Lower lobe of right lung (tissue), 2 donors: Measurements from ENCODE around the gene ITGAL. TPM values are rescaled to one million over a fixed set of nuclear protein-coding genes. Genes with fewer than 3 reads are reported as not detected.

Source experiments
- ATAC-seq, 2 donors: fragments of 200-7000 bp; cut with Tn5 transposase; one replicate each; pipeline ENCODE4 v1.9.1; 2020 to 2022; ENCODE audit warnings: mild to moderate bottlenecking in 2 of 2, moderate library complexity in 2 of 2
- DNase-seq: peaks from one replicate; pipeline ENCODE4 v3.0.0-alpha.2; 2020
- H3K27ac ChIP-seq: fragments of 200-600 bp; one replicate; pipeline ENCODE4 v1.8.0; 2022
- H3K27me3 ChIP-seq: fragments of 200-600 bp; one replicate; pipeline ENCODE4 v1.8.0; 2022; ENCODE audit warnings: low read depth
- H3K36me3 ChIP-seq: fragments of 200-600 bp; one replicate; pipeline ENCODE4 v1.8.0; 2022; ENCODE audit warnings: mild to moderate bottlenecking
- H3K4me1 ChIP-seq: fragments of 200-600 bp; one replicate; pipeline ENCODE4 v1.8.0; 2022
- H3K4me3 ChIP-seq: fragments of 200-600 bp; one replicate; pipeline ENCODE4 v1.8.0; 2022; ENCODE audit warnings: mild to moderate bottlenecking
- H3K9me3 ChIP-seq: fragments of 200-600 bp; one replicate; pipeline ENCODE4 v1.8.0; 2022
- intact Hi-C: fragments of 100-400 bp; cut with DNase I; formaldehyde crosslinking; loops from one replicate; pipeline ENCODE4 v1.11.0; 2022
- total RNA-seq: library from RNA; stranded (reverse); fragmentation: NEBNext Ultra II Directional; extraction: Animal tissue kit (Norgen Biotek cat#: 25700); gene quantifications from one replicate; pipeline ENCODE4 v1.2.1, GENCODE V29; 2021
- TF ChIP-seq, protein P1 (sequence below): fragments of 200-600 bp; IDR thresholded peaks from one replicate; pipeline ENCODE4 v1.8.0; 2022; ENCODE audit warnings: antibody characterized with exemption, mild to moderate bottlenecking
- donor health status: DM: no; HTN: yes; CAD: no; lungs with severe emphysema.

The ITGAL gene
- total RNA-seq, 1 donor from 2014 or later = 127 TPM

DNA sequence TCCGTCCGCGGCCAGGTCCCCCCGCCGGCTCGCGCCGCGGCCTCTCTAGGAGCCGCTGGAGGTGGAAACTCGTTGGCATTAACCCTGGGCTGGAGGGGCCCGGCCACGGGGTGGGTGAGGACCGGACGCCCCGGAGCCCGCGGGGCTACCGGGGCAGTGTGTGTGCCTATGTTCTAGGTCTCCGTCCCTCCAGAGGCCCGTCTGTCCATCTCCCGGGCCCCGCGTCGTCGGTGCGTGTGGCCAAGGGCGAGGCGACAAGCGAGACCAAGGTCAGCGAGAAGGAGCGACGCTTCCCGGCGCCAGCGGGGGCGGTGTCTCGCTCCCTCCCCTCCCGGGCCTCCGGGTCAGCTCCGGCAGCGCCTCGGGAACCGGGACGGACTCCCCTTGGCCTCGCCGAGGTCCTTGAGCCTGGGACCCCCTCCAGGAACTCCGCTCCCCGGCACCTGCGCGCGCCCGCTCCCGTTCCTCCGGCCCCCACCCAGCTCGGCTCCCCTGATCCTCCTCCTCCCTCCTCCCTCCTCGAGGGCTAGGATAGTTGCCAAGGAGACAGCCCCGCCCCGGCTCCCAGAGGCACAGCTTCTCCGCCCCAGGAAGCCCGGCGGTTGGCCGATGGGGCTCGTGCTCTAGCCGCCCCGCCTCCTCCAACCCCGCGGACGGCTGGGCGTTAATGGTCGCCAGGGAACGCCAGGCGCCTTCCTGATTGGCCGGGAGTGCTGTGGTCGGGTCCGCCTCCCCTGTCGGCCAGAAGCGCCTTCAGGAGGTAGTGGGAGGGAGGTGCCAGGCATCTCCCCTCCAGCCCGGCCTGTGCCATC lies 54.5 kb downstream of the ITGAL start:
- TF ChIP-seq, protein P1, sequence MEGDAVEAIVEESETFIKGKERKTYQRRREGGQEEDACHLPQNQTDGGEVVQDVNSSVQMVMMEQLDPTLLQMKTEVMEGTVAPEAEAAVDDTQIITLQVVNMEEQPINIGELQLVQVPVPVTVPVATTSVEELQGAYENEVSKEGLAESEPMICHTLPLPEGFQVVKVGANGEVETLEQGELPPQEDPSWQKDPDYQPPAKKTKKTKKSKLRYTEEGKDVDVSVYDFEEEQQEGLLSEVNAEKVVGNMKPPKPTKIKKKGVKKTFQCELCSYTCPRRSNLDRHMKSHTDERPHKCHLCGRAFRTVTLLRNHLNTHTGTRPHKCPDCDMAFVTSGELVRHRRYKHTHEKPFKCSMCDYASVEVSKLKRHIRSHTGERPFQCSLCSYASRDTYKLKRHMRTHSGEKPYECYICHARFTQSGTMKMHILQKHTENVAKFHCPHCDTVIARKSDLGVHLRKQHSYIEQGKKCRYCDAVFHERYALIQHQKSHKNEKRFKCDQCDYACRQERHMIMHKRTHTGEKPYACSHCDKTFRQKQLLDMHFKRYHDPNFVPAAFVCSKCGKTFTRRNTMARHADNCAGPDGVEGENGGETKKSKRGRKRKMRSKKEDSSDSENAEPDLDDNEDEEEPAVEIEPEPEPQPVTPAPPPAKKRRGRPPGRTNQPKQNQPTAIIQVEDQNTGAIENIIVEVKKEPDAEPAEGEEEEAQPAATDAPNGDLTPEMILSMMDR = peak; percentile 26
- intact Hi-C loops = no loop called here
- no peaks in the 10 kb centered on the region for H3K9me3 ChIP-seq

DNA sequence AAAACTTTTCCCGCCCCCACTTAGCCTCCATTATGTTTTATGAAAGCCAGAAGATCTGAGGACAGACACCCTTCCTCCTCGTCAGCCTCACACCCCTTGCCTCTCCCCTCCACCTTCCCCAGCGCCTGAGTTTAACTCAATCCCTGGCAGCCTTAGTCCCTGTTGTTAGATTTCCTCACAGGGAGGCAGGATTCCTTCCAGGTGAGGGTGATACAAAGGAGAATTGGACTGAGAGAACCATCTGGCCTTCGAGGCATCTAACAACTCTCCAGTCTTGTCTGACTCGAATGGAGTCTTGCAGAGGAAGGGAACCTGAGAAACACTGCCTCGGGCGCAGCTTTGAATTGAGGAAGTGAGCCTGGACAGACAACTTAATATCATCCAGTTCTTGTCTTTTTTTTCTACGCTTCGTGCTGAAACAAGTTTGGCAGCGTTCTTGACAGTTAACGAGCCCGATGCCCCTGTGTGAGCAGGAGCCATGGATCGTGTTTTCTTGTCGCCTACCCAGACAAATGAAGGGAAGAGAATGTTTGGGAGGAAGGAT lies 55.2 kb downstream of the ITGAL start:
- Histone ChIP-seq H3K9me3 (no peaks in the 10 kb centered on the region), H3K4me3 (peak overlapping the region; percentile 88), H3K27ac (peak overlapping the region; percentile 98), H3K4me1 (peaks cover 23% of the 10 kb centered on the region), H3K36me3 (peaks cover 32% of the 10 kb centered on the region), H3K27me3 (no peaks in the 10 kb centered on the region)
- DNase-seq = peak; percentile 57
- intact Hi-C loops = no loop called here
- no peak for ATAC-seq
- TF ChIP-seq, protein P1 = no peak

More for the DNA sequence above, 54.5 kb downstream of the ITGAL start:
- H3K36me3 ChIP-seq = peaks cover 26% of the 10 kb centered on the region
- peak; percentile 96 for ATAC-seq
- peaks cover 23% of the 10 kb centered on the region for H3K4me1 ChIP-seq
- peak overlapping the region; percentile 98 for H3K27ac ChIP-seq
- H3K27me3 ChIP-seq = no peaks in the 10 kb centered on the region
- DNase-seq = peak; percentile 99
- peak overlapping the region; percentile 88 for H3K4me3 ChIP-seq

DNA sequence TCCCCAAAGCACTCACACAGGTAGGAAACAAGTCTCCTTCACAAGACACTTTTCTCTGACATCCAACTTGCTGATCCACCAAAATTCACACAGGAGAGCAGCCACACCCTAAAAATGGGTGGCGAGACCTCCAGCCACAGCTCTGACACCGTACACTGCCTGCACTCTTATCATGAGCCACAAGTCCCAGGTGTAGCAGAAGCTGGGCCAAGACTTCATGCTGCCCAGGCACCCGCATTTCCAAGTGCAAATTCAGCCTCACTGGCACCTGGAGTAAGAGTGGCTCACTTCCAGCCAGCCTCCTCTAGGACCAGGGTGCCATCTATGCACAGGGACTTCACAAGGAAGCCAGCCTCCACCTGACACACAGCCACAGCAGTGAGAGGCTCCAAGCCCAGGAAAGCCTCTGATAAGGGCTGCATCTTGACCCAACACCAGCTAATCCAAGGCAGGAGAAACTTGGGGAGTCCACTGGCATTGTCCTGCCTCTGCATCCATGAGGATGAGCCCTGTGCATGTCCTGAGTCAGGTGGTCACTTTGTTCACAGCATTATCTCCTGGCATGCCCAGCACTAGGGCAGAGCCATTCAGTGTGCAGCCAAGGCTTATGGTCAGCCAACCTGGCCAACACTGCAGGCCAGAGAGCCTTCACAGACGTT lies 56.4 kb downstream of the ITGAL start:
- no peak overlapping the region for H3K4me3 ChIP-seq
- intact Hi-C loops = no loop called here
- TF ChIP-seq, protein P1 = no peak
- ATAC-seq (no peak), DNase-seq (no peak)
- H3K4me1 ChIP-seq = peaks cover 34% of the 10 kb centered on the region
- H3K9me3 ChIP-seq = no peaks in the 10 kb centered on the region
- H3K36me3 ChIP-seq = peaks cover 38% of the 10 kb centered on the region
- H3K27ac ChIP-seq = peak overlapping the region; percentile 98
- no peaks in the 10 kb centered on the region for H3K27me3 ChIP-seq

DNA sequence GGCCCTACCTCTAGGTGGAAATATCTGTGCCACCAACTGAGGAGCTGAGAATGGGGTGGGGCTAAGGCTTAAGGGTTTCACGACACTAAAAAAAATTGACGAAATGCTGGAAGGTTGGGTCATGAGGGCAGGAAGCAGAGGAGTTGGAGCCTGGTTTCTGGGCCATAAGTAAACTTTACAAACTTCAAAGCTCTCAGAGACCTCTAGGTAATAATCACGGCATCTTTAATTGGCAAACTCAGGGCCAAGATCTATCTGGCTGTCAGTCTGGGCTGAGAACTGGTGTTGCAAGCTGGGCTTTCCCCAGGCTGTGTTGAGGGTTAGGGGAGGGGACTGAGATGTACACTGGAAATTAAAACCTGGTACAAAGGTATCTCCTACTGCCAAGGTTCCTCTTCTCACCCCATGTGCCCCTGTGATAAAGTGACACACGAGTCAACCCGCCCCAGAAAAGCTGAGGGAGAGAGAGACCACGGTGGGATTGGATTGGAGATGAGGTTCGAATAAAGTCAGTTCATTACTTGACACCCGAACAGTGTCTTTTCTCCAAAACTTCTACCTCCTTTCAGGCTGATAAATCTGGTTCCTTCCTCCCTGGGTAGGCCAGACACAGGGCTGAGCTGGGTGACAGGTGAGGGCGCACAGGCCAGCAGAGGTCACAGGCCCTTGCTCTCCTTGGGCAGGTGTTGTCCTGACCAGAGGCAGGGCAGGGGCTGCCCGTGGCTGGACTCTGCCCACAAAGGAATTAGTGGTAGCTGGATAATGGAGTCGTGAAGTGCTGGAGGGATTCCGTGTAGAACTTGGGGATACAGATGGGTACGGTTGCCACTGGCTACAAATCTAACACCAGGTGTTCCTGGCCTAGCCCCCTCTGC lies 57.9 kb downstream of the ITGAL start:
- Histone ChIP-seq H3K4me3 (no peak overlapping the region), H3K36me3 (peaks cover 27% of the 10 kb centered on the region), H3K9me3 (no peaks in the 10 kb centered on the region), H3K4me1 (peaks cover 38% of the 10 kb centered on the region), H3K27me3 (no peaks in the 10 kb centered on the region), H3K27ac (peak overlapping the region; percentile 0)
- no peak for ATAC-seq
- intact Hi-C loops = no loop called here
- no peak for DNase-seq
- TF ChIP-seq, protein P1 = no peak
